ENCODE results near the gene NAA38.

- TF ChIP-seq CTCF (optimal IDR thresholded peaks at IDR 0.05 in 1 of 3, IDR thresholded peaks at IDR 0.05 in 1 of 3, conservative IDR thresholded peaks at IDR 0.05 in 1 of 3; ENCODE audit: extremely low read depth in 1 of 3, insufficient read depth in 2 of 3, low read length in 3 of 3) (no peak), EZH2 (IDR thresholded peaks at IDR 0.05; ENCODE audit: low read length) (no peak)
Measured at GRCh38 chr17:7853691-7854038, 3.7 kb downstream of the NAA38 start.
